ENCODE measurements around the gene RNFT2.

- TF ChIP-seq POLR2A (IDR thresholded peaks at IDR 0.05) (no peak), POLR2AphosphoS5 (IDR thresholded peaks at IDR 0.05) (no peak)
These were observed 101.2 kb downstream of the RNFT2 start for GRCh38 chr12:116839287-116839830.

Data from gastroesophageal sphincter (tissue), 2 donors.